Stimulated activated CD4-positive, alpha-beta T cell treated with anti-CD3 and anti-CD28 coated beads, Interleukin-2, amount 100 ng/mL, for 4 hours (primary cell): ENCODE results near the gene ZNF23.

Source experiments
- DNase-seq: peaks from one replicate; pipeline ENCODE4 v3.0.0-alpha.2; 2020; ENCODE audit warnings: low read depth

Gene ZNF23

GRCh38 chr16:71467810-71468209 is 5.8 kb upstream of the ZNF23 start:
- no peak for DNase-seq

- DNase-seq = no peak
Measured at GRCh38 chr16:71464231-71464630, 2.2 kb upstream of the ZNF23 start.

GRCh38 chr16:71460941-71461340 is 1.1 kb downstream of the ZNF23 start:
- DNase-seq = no peak

GRCh38 chr16:71460236-71460635 is 1.8 kb downstream of the ZNF23 start:
- no peak for DNase-seq

- no peak for DNase-seq
Measured at GRCh38 chr16:71459510-71459909, 2.5 kb downstream of the ZNF23 start.

GRCh38 chr16:71456801-71457200 is 5.2 kb downstream of the ZNF23 start:
- DNase-seq = no peak

- no peak for DNase-seq
Measured at GRCh38 chr16:71453036-71453435, 9.0 kb downstream of the ZNF23 start.

GRCh38 chr16:71449020-71449419 is 13.0 kb downstream of the ZNF23 start:
- DNase-seq = no peak

GRCh38 chr16:71448274-71448866 is 13.7 kb downstream of the ZNF23 start:
- no peak for DNase-seq

- DNase-seq = no peak
Measured at GRCh38 chr16:71443714-71444113, 18.3 kb downstream of the ZNF23 start.

- no peak for DNase-seq
Measured at GRCh38 chr16:71442051-71442440, 20.0 kb downstream of the ZNF23 start, which contains the start of gene TLE7. Gene TLE7 (minus strand): TSS chr16:71442054. CDS start chr16:71433324, 8,730 bp downstream.

GRCh38 chr16:71441348-71442050 is 20.5 kb downstream of the ZNF23 start:
- DNase-seq = no peak

GRCh38 chr16:71440669-71441347 is 21.2 kb downstream of the ZNF23 start:
- DNase-seq = no peak

- DNase-seq = no peak
Measured at GRCh38 chr16:71439523-71439922, 22.5 kb downstream of the ZNF23 start.

- no peak for DNase-seq
Measured at GRCh38 chr16:71436473-71436872, 25.6 kb downstream of the ZNF23 start.

- DNase-seq = no peak
Measured at GRCh38 chr16:71432906-71433305, 29.1 kb downstream of the ZNF23 start.

GRCh38 chr16:71431991-71432390 is 30.1 kb downstream of the ZNF23 start:
- DNase-seq = no peak

- no peak for DNase-seq
Measured at GRCh38 chr16:71431176-71431575, 30.9 kb downstream of the ZNF23 start.

GRCh38 chr16:71430744-71431143 is 31.3 kb downstream of the ZNF23 start:
- no peak for DNase-seq

GRCh38 chr16:71429581-71429980 is 32.5 kb downstream of the ZNF23 start:
- no peak for DNase-seq

- DNase-seq = no peak
Measured at GRCh38 chr16:71428883-71429282, 33.2 kb downstream of the ZNF23 start.

- DNase-seq = no peak
Measured at GRCh38 chr16:71428385-71428784, 33.7 kb downstream of the ZNF23 start.

GRCh38 chr16:71426880-71427615 is 35.0 kb downstream of the ZNF23 start:
- DNase-seq = no peak
